ENCODE data around the gene DTNBP1.

DNA sequence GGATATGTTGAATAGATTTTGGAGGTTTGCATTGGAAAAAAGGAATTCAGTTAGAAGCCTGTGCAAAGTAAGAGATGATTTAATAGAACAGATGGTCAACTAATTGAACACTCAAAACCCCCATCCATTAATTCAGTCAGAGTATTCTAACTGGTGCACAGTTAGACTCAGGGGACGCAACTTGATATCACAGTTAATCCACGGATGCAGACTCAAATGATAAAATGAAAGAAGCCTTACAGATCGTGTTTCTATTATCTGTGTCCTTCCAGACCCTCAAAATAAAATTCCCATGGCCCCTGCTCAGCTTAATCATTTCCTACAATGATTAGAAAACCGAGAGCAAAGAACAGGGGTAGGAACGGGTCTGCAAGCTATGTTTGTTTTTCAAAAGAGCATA lies 45.4 kb upstream of the DTNBP1 start:
- no peak for TF ChIP-seq YY1 (IDR thresholded peaks at IDR 0.05; ENCODE audit: insufficient read depth, insufficient read length)
- TF ChIP-seq ZNF274 (IDR thresholded peaks at IDR 0.05; ENCODE audit: low read depth, low read length), result no peak
- TF ChIP-seq SUZ12 (IDR thresholded peaks at IDR 0.05; ENCODE audit: extremely low read depth, insufficient read depth, insufficient read length), result no peak

All from NT2/D1 (cell line).